Psoas muscle (tissue), 8 donors: ENCODE results near the gene ASAP3. TPM values are rescaled to one million over a fixed set of nuclear protein-coding genes. Genes with fewer than 3 reads are reported as not detected.

Experiments
- ATAC-seq, 4 donors: fragments of 200-7000 bp; cut with Tn5 transposase; one replicate each; pipeline ENCODE4 v1.9.1; 2020; ENCODE audit warnings: moderate library complexity in 3 of 4, mild to moderate bottlenecking in 2 of 4
- DNase-seq, 2 donors: peaks; one replicate each; pipeline ENCODE4 v3.0.0-alpha.2; 2020
- H3K27ac ChIP-seq: fragments of 200-600 bp; one replicate; pipeline ENCODE4 v1.8.0; 2022
- H3K27me3 ChIP-seq, 3 donors: fragments of 200-600 bp in 1 of 3; one replicate each; pipeline versions ENCODE4 v1.6.1 to v1.8.0; 2013 to 2022; ENCODE audit warnings: low read length in 2 of 3, mild to moderate bottlenecking in 2 of 3, moderate library complexity in 1 of 3; ENCODE audit not compliant: insufficient read depth in 3 of 3
- H3K36me3 ChIP-seq, 2 donors: fragments of 200-600 bp in 1 of 2; one replicate each; pipeline versions ENCODE4 v1.6.1 to v1.8.0; 2013 to 2022; ENCODE audit warnings: low read depth in 1 of 2, mild to moderate bottlenecking in 1 of 2, moderate library complexity in 1 of 2; ENCODE audit not compliant: insufficient read depth in 1 of 2
- H3K4me1 ChIP-seq: fragments of 200-600 bp; one replicate; pipeline ENCODE4 v1.8.0; 2022
- H3K4me3 ChIP-seq: fragments of 200-600 bp; one replicate; pipeline ENCODE4 v1.8.0; 2022; ENCODE audit warnings: mild to moderate bottlenecking
- H3K9me3 ChIP-seq: fragments of 200-600 bp; one replicate; pipeline ENCODE4 v1.8.0; 2022
- CTCF ChIP-seq: fragments of 200-600 bp; IDR thresholded peaks from one replicate; pipeline ENCODE4 v1.8.0; 2022; ENCODE audit warnings: antibody characterized with exemption
- WGBS, 3 donors: extraction: QIAGEN DNeasy Blood & Tissue Kit; methylation state at CpG; one replicate each; pipeline versions ENCODE4 v1.1.6 to v1.1.7; 2013; 5-methylcytosine and 5-hydroxymethylcytosine counted together
- intact Hi-C, 2 donors: fragments of 100-400 bp; cut with DNase I; formaldehyde crosslinking; loops; one replicate each; pipeline versions ENCODE4 v1.11.0 to v1.14.2; 2022
- polyA plus RNA-seq, 3 donors: library from polyadenylated mRNA; stranded (reverse); fragments of 200-250 nt; gene quantifications; one replicate each; pipeline ENCODE4 v1.2.3, GENCODE V29; 2013
- total RNA-seq, 4 donors: library from RNA; stranded (reverse); fragmentation: NEBNext Ultra II Directional in 2 of 4; extraction: Animal tissue kit (Norgen Biotek cat#: 25700) in 2 of 4; gene quantifications; one replicate each; pipeline versions ENCODE4 v1.2.1 to v1.2.4, GENCODE V29; 2021 to 2023
- donor health status: healthy with polysubstance abuse.
- donor health status: DM: no; HTN: no; CAD: no; lungs with moderate emphysema.
- donor health status: Bipolar disorder and iron deficiency.
- donor health status: healthy.
- donor health status: DM: yes; HTN: yes; CAD: no.
- donor health status: DM: no; HTN: no; CAD: no.
- donor health status: DM: no; HTN: no; CAD: no.
- donor health status: DM: yes; HTN: yes; CAD: no.

The ASAP3 gene
- total and polyA plus RNA-seq, 7 donors = 13.3 to 68.0 (median 45.7) TPM

DNA sequence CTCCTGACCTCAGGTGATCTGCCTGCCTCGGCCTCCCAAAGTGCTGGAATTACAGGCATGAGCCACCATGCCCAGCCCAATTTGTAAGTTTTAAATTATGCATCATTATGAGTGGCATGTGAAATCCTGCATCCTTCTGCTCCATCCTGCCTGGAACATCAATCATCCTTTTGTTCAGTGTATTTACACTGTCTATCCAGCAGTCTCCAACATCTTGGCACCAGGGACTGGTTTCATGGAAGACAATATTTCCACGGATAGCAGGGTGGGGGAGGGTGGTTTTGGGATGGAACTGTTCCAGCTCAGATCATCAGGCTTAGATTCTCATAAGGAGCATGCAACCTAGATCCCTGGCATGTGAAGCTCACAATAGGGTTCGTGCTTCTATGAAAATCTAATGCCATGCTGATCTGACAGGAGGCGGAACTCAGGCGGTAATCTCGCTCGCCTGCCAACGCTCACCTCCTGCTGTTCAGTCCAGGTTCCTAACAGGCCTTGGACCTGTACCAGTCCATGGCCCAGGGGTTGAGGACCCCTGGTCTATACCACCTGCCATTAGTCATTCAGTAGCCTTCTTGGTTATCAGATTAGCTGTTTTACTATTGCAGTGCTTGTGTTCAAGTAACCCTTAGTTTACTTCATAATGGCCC lies 37.2 kb downstream of the ASAP3 start:
- ATAC-seq (no peak), DNase-seq (no peak)
- Histone ChIP-seq H3K27me3 (no peaks in the 10 kb centered on the region), H3K4me1 (peaks cover 6% of the 10 kb centered on the region), H3K4me3 (no peak overlapping the region), H3K9me3 (no peaks in the 10 kb centered on the region), H3K36me3 (peaks cover 0 to 40% of the 10 kb centered on the region in 2 donors), H3K27ac (no peak overlapping the region)
- intact Hi-C loops = no loop called here
- TF ChIP-seq CTCF = no peak
- 79 to 84% (median 79%) methylated on average over 8 of the region's 8 CpGs for WGBS, 3 donors

- Histone ChIP-seq H3K27ac (no peak overlapping the region), H3K4me1 (no peaks in the 10 kb centered on the region), H3K4me3 (peak overlapping the region; percentile 23), H3K36me3 (peaks cover 0 to 49% of the 10 kb centered on the region in 2 donors), H3K27me3 (no peaks in the 10 kb centered on the region), H3K9me3 (no peaks in the 10 kb centered on the region)
- intact Hi-C loops = no loop called here
- TF ChIP-seq CTCF = no peak
- ATAC-seq (peak in 2 of 4 donors; percentile 1 to 5), DNase-seq (no peak)
- WGBS, 3 donors = 94 to 96% (median 95%) methylated on average over 4 of the region's 4 CpGs
These were observed 39.2 kb downstream of the ASAP3 start for GRCh38 chr1:23444596-23445390.

GRCh38 chr1:23444104-23444533 lies 39.9 kb downstream of the ASAP3 start:
- 74 to 81% (median 75%) methylated on average over 4 of the region's 4 CpGs for WGBS, 3 donors

GRCh38 chr1:23442751-23443150 lies 41.2 kb downstream of the ASAP3 start:
- ATAC-seq (no peak), DNase-seq (no peak)
- intact Hi-C loops = no loop called here
- no peaks in the 10 kb centered on the region for H3K9me3 ChIP-seq
- H3K27me3 ChIP-seq = no peaks in the 10 kb centered on the region
- no peaks in the 10 kb centered on the region for H3K4me1 ChIP-seq
- peaks cover 2 to 53% of the 10 kb centered on the region in 2 donors for H3K36me3 ChIP-seq
- no peak overlapping the region for H3K4me3 ChIP-seq
- 70 to 77% (median 76%) methylated on average over 3 of the region's 3 CpGs for WGBS, 3 donors
- no peak for TF ChIP-seq CTCF
- no peak overlapping the region for H3K27ac ChIP-seq

More at GRCh38 chr1:23444104-23444533, 39.9 kb downstream of the ASAP3 start:
- intact Hi-C loops = no loop called here
- DNase-seq (peak; percentile 75 to 82), ATAC-seq (peak; percentile 64 to 85 (median 84))
- Histone ChIP-seq H3K9me3 (no peaks in the 10 kb centered on the region), H3K27ac (no peak overlapping the region), H3K4me3 (peak overlapping the region; percentile 7), H3K27me3 (no peaks in the 10 kb centered on the region), H3K4me1 (no peaks in the 10 kb centered on the region), H3K36me3 (peaks cover 0 to 50% of the 10 kb centered on the region in 2 donors)
- no peak for TF ChIP-seq CTCF
